PC-9 (cell line): ENCODE results near the gene EPS15.

Source experiments
- CTCF ChIP-seq: fragments of 200-600 bp; sonication (generic); conservative IDR thresholded peaks from 2 replicates; pipeline ENCODE4 v1.6.1; 2017; ENCODE audit warnings: mixed run types, antibody characterized with exemption, mild to moderate bottlenecking, moderate library complexity
- EZH2 ChIP-seq: fragments of 200-600 bp; sonication (generic); IDR thresholded peaks from 2 replicates; pipeline ENCODE4 v1.8.0; 2017; ENCODE audit warnings: antibody characterized with exemption, low read depth

GRCh38 chr1:51523931-51524330, 4.9 kb upstream of the EPS15 start:
- TF ChIP-seq CTCF = no peak
- no peak for TF ChIP-seq EZH2
